OCI-LY3 (cell line): ENCODE measurements around the gene EVX2.

Experiments
- H2AFZ ChIP-seq: fragments of 200-600, 300-600 bp; shearing (Covaris generic); 2 replicates; pipeline ENCODE4 v1.6.0; 2014; ENCODE audit warnings: antibody characterized with exemption, low read depth, low read length
- H3K27ac ChIP-seq: fragments of 200-600, 300-600 bp; sonication (generic); 2 replicates; pipeline ENCODE4 v1.5.1; 2014; ENCODE audit warnings: mild to moderate bottlenecking, low read length, moderate library complexity, mixed read lengths
- H3K27me3 ChIP-seq: fragments of 200-600, 300-600 bp; sonication (generic); 2 replicates; pipeline ENCODE4 v1.6.1; 2014; ENCODE audit warnings: low read depth, low read length, mixed read lengths
- H3K36me3 ChIP-seq: fragments of 200-600, 300-600 bp; sonication (generic); replicated peaks from 2 replicates; pipeline ENCODE3; 2014; ENCODE audit warnings: low read depth, low read length, mixed read lengths
- H3K4me1 ChIP-seq: fragments of 300-600, 200-600 bp; sonication (generic); 2 replicates; pipeline ENCODE4 v1.6.1; 2014; ENCODE audit warnings: low read length, mixed read lengths
- H3K4me2 ChIP-seq: fragments of 200-600, 300-600 bp; sonication (generic); 2 replicates; pipeline ENCODE4 v1.6.1; 2014; ENCODE audit warnings: low read length, mixed read lengths
- H3K4me3 ChIP-seq: fragments of 300-600, 200-600 bp; sonication (generic); 2 replicates; pipeline ENCODE4 v1.5.1; 2014; ENCODE audit warnings: antibody characterized with exemption, mild to moderate bottlenecking, low read length, moderate library complexity
- H3K79me2 ChIP-seq: fragments of 300-600, 200-600 bp; shearing (Covaris generic); 2 replicates; pipeline ENCODE4 v1.6.1; 2014; ENCODE audit warnings: mild to moderate bottlenecking, low read length, mixed read lengths
- H3K9ac ChIP-seq: fragments of 300-600, 200-600 bp; shearing (Covaris generic); 2 replicates; pipeline ENCODE4 v1.6.0; 2014; ENCODE audit warnings: mild to moderate bottlenecking, low read length, moderate library complexity
- H3K9me3 ChIP-seq: fragments of 200-600, 300-600 bp; shearing (Covaris generic); 2 replicates; pipeline ENCODE4 v1.6.1; 2014; ENCODE audit warnings: low read length, mixed read lengths; ENCODE audit not compliant: insufficient read depth
- H4K20me1 ChIP-seq: fragments of 200-600, 300-600 bp; sonication (generic); 2 replicates; pipeline ENCODE4 v1.6.1; 2016; ENCODE audit warnings: low read length, mixed read lengths; ENCODE audit not compliant: insufficient read depth
- CTCF ChIP-seq: fragments of 200-600, 300-600 bp; sonication (generic); IDR thresholded peaks from 2 replicates; pipeline ENCODE4 v1.5.1; 2014; ENCODE audit warnings: antibody characterized with exemption, low read length, low read depth
- EZH2phosphoT487 ChIP-seq: fragments of 200-600 bp; shearing (Covaris generic); IDR thresholded peaks from 2 replicates; pipeline ENCODE4 v1.6.1; 2018; ENCODE audit warnings: antibody characterized with exemption, mixed run types, low read depth

The EVX2 gene

GRCh38 chr2:176068419-176068832 is 15.3 kb downstream of the EVX2 start:
- H3K27me3 ChIP-seq, result no peaks in the 10 kb centered on the region
- TF ChIP-seq CTCF, result no peak
- no peak for TF ChIP-seq EZH2phosphoT487
- peaks cover 18% of the 10 kb centered on the region for H3K4me1 ChIP-seq
- no peak overlapping the region for H2AFZ ChIP-seq
- H3K27ac ChIP-seq, result no peak overlapping the region
- H4K20me1 ChIP-seq, result no peaks in the 10 kb centered on the region
- H3K4me3 ChIP-seq, result no peak overlapping the region
- no peaks in the 10 kb centered on the region for H3K9me3 ChIP-seq
- H3K4me2 ChIP-seq, result no peak overlapping the region
- no peaks in the 10 kb centered on the region for H3K79me2 ChIP-seq
- H3K36me3 ChIP-seq, result no peaks in the 10 kb centered on the region
- H3K9ac ChIP-seq, result no peak overlapping the region

- H3K4me1 ChIP-seq, result peaks cover 18% of the 10 kb centered on the region
- H3K79me2 ChIP-seq, result no peaks in the 10 kb centered on the region
- no peak overlapping the region for H3K9ac ChIP-seq
- H3K4me2 ChIP-seq, result no peak overlapping the region
- no peak overlapping the region for H3K27ac ChIP-seq
- no peak overlapping the region for H2AFZ ChIP-seq
- H3K36me3 ChIP-seq, result no peaks in the 10 kb centered on the region
- no peaks in the 10 kb centered on the region for H4K20me1 ChIP-seq
- no peaks in the 10 kb centered on the region for H3K9me3 ChIP-seq
- H3K27me3 ChIP-seq, result 0 out of 2 replicates have a peak, but pooled peaks cover 1% of the 10 kb centered on the region
- TF ChIP-seq CTCF (no peak), EZH2phosphoT487 (no peak)
- H3K4me3 ChIP-seq, result no peak overlapping the region
Observed at GRCh38 chr2:176067589-176068418, 16.0 kb downstream of the EVX2 start.

- Histone ChIP-seq H3K27ac (no peak overlapping the region), H3K79me2 (no peaks in the 10 kb centered on the region), H3K9me3 (no peaks in the 10 kb centered on the region), H3K4me3 (no peak overlapping the region), H3K4me1 (peaks cover 18% of the 10 kb centered on the region), H4K20me1 (no peaks in the 10 kb centered on the region), H3K27me3 (peaks cover 7% of the 10 kb centered on the region), H3K9ac (no peak overlapping the region), H2AFZ (no peak overlapping the region), H3K4me2 (no peak overlapping the region), H3K36me3 (no peaks in the 10 kb centered on the region)
- TF ChIP-seq CTCF (no peak), EZH2phosphoT487 (no peak)
Observed at GRCh38 chr2:176066645-176067588, 16.8 kb downstream of the EVX2 start.

GRCh38 chr2:176063958-176064357 is 19.8 kb downstream of the EVX2 start:
- H4K20me1 ChIP-seq, result no peaks in the 10 kb centered on the region
- H3K9ac ChIP-seq, result no peak overlapping the region
- no peak overlapping the region for H3K27ac ChIP-seq
- H3K9me3 ChIP-seq, result no peaks in the 10 kb centered on the region
- no peaks in the 10 kb centered on the region for H3K79me2 ChIP-seq
- H2AFZ ChIP-seq, result no peak overlapping the region
- H3K4me3 ChIP-seq, result no peak overlapping the region
- peaks cover 19% of the 10 kb centered on the region for H3K27me3 ChIP-seq
- no peak for TF ChIP-seq CTCF
- no peak for TF ChIP-seq EZH2phosphoT487
- no peaks in the 10 kb centered on the region for H3K36me3 ChIP-seq
- H3K4me2 ChIP-seq, result no peak overlapping the region
- H3K4me1 ChIP-seq, result peaks cover 11% of the 10 kb centered on the region
